IMR-90 (cell line): ENCODE data around the gene SRSF2. TPM values are rescaled to one million over a fixed set of nuclear protein-coding genes. Genes with fewer than 3 reads are reported as not detected.

Experiments
- ATAC-seq: fragments of 200-7000 bp; cut with Tn5 transposase; 2 replicates; pipeline ENCODE4 v1.9.1; 2020; ENCODE audit warnings: low read depth, mild to moderate bottlenecking, moderate library complexity
- BruUV-seq: library from RNA; stranded (reverse); fragments of 400-500 nt; replicated peaks from 2 replicates; lab custom pipeline; 2021; lab: Mats Ljungman, UMichigan
- CTCF ChIA-PET: fragments of 300-600 bp; formaldehyde crosslinking; extraction: SDS; loops from one replicate; lab custom pipeline; 2021; ENCODE audit warnings: antibody characterized with exemption; lab: Yijun Ruan, JAX
- POLR2A ChIA-PET: fragments of 300-600 bp; sonication (Branson Sonifier 250); formaldehyde crosslinking; loops from one replicate; lab custom pipeline; 2022; ENCODE audit warnings: antibody characterized with exemption; ENCODE audit not compliant: unreplicated experiment; lab: Charles Lee
- DNase-seq: peaks from one replicate; pipeline ENCODE4 v3.0.0; 2013
- H2AFZ ChIP-seq: replicated peaks from 2 replicates; pipeline ENCODE3; 2013; ENCODE audit warnings: low read length, mild to moderate bottlenecking; ENCODE audit not compliant: poor library complexity
- H2AK5ac ChIP-seq: 2 replicates; pipeline ENCODE4 v1.6.1; 2013; ENCODE audit warnings: low read depth, low read length, inconsistent platforms
- H2AK9ac ChIP-seq: replicated peaks from 2 replicates; pipeline ENCODE3; 2013; ENCODE audit warnings: mild to moderate bottlenecking, low read depth, low read length, moderate library complexity; ENCODE audit not compliant: poor library complexity
- H2BK120ac ChIP-seq: 2 replicates; pipeline ENCODE4 v1.6.1; 2013; ENCODE audit warnings: low read depth, low read length, inconsistent platforms
- H2BK15ac ChIP-seq: 3 replicates; pipeline ENCODE4 v1.6.1; 2013; ENCODE audit warnings: low read depth, low read length, inconsistent platforms
- H2BK20ac ChIP-seq: 2 replicates; pipeline ENCODE4 v1.6.1; 2013; ENCODE audit warnings: low read depth, mild to moderate bottlenecking, inconsistent platforms, low read length, moderate library complexity
- H2BK5ac ChIP-seq: 2 replicates; pipeline ENCODE4 v1.6.1; 2013; ENCODE audit warnings: mild to moderate bottlenecking, low read depth, low read length, inconsistent platforms; ENCODE audit not compliant: poor library complexity, severe bottlenecking
- H3K14ac ChIP-seq: replicated peaks from 2 replicates; pipeline ENCODE4 v1.6.1; 2013; ENCODE audit warnings: low read depth, low read length, inconsistent platforms
- H3K18ac ChIP-seq: 2 replicates; pipeline ENCODE4 v1.6.1; 2013; ENCODE audit warnings: low read depth, low read length, control low read depth
- H3K23ac ChIP-seq: 2 replicates; pipeline ENCODE4 v1.6.1; 2013; ENCODE audit warnings: low read depth, low read length, inconsistent platforms
- H3K27ac ChIP-seq: 2 replicates; pipeline ENCODE4 v1.5.1; 2013; ENCODE audit warnings: mild to moderate bottlenecking, control low read depth, low read length; ENCODE audit not compliant: insufficient read depth
- H3K27me3 ChIP-seq: 2 replicates; pipeline ENCODE4 v1.6.1; 2013; ENCODE audit warnings: low read length; ENCODE audit not compliant: control insufficient read depth, insufficient read depth
- H3K36me3 ChIP-seq: 2 replicates; pipeline ENCODE4 v1.6.1; 2013; ENCODE audit warnings: low read length, mixed read lengths; ENCODE audit not compliant: control insufficient read depth, insufficient read depth
- H3K4ac ChIP-seq: 2 replicates; pipeline ENCODE4 v1.6.1; 2013; ENCODE audit warnings: low read depth, low read length, inconsistent platforms
- H3K4me1 ChIP-seq: 2 replicates; pipeline ENCODE4 v1.6.1; 2013; ENCODE audit warnings: low read length, mixed read lengths; ENCODE audit not compliant: control insufficient read depth, insufficient read depth
- H3K4me2 ChIP-seq: 2 replicates; pipeline ENCODE4 v1.6.1; 2013; ENCODE audit warnings: low read depth, mild to moderate bottlenecking, control low read depth, low read length, moderate library complexity
- H3K4me3 ChIP-seq: 2 replicates; pipeline ENCODE4 v1.5.1; 2013; ENCODE audit warnings: low read depth, mild to moderate bottlenecking, control low read depth, low read length, moderate library complexity; ENCODE audit not compliant: insufficient read depth
- H3K56ac ChIP-seq: 2 replicates; pipeline ENCODE4 v1.6.1; 2013; ENCODE audit warnings: low read length, inconsistent platforms; ENCODE audit not compliant: insufficient read depth; ENCODE audit errors: extremely low read depth
- H3K79me1 ChIP-seq, 2 experiments: 2 replicates each; pipeline ENCODE4 v1.6.1; 2013; ENCODE audit warnings: low read length in 2 of 2, inconsistent platforms in 1 of 2, low read depth in 1 of 2
- H3K9ac ChIP-seq: 2 replicates; pipeline ENCODE4 v1.6.1; 2013; ENCODE audit warnings: low read depth, low read length, control low read depth
- H3K9me1 ChIP-seq: 2 replicates; pipeline ENCODE4 v1.6.1; 2013; ENCODE audit warnings: low read length, inconsistent platforms; ENCODE audit not compliant: insufficient read depth
- H3K9me3 ChIP-seq: 2 replicates; pipeline ENCODE4 v1.6.1; 2013; ENCODE audit warnings: low read length; ENCODE audit not compliant: control insufficient read depth, insufficient read depth
- H4K20me1 ChIP-seq: 2 replicates; pipeline ENCODE4 v1.6.1; 2013; ENCODE audit warnings: low read length, inconsistent platforms; ENCODE audit not compliant: insufficient read depth
- H4K5ac ChIP-seq: 2 replicates; pipeline ENCODE4 v1.6.1; 2013; ENCODE audit warnings: mild to moderate bottlenecking, low read depth, low read length, control low read depth
- H4K8ac ChIP-seq, 2 experiments: 2 replicates each; pipeline ENCODE4 v1.6.1; 2013; ENCODE audit warnings: low read depth in 2 of 2, low read length in 2 of 2, control low read depth in 1 of 2, inconsistent platforms in 1 of 2
- H4K91ac ChIP-seq: 2 replicates; pipeline ENCODE4 v1.6.1; 2013; ENCODE audit warnings: low read depth, low read length, inconsistent platforms; ENCODE audit not compliant: insufficient read depth
- BHLHE40 ChIP-seq: fragments of 150-350 bp; IDR thresholded peaks from 2 replicates; pipeline ENCODE4 v1.6.1; 2016; ENCODE audit warnings: mild to moderate bottlenecking, low read depth, low read length
- CEBPB ChIP-seq: IDR thresholded peaks from 2 replicates; pipeline ENCODE4 v1.6.1; 2012; ENCODE audit warnings: low read depth, low read length, improper control_type of control experiment
- CHD1 ChIP-seq: IDR thresholded peaks from 2 replicates; pipeline ENCODE4 v1.6.1; 2012; ENCODE audit warnings: low read depth, low read length, improper control_type of control experiment
- MAFK ChIP-seq: IDR thresholded peaks from 2 replicates; pipeline ENCODE4 v1.6.1; 2012; ENCODE audit warnings: low read depth, low read length, improper control_type of control experiment
- MAZ ChIP-seq: IDR thresholded peaks from 2 replicates; pipeline ENCODE4 v1.6.1; 2012; ENCODE audit warnings: low read depth, mild to moderate bottlenecking, low read length, improper control_type of control experiment, moderate library complexity, borderline replicate concordance
- MXI1 ChIP-seq: IDR thresholded peaks from 2 replicates; pipeline ENCODE4 v1.6.1; 2012; ENCODE audit warnings: low read depth, mild to moderate bottlenecking, low read length, moderate library complexity, borderline replicate concordance
- POLR2A ChIP-seq: IDR thresholded peaks from 2 replicates; pipeline ENCODE4 v1.6.1; 2012; ENCODE audit warnings: mild to moderate bottlenecking, low read depth, low read length
- RAD21 ChIP-seq: IDR thresholded peaks from 2 replicates; pipeline ENCODE4 v1.6.1; 2012; ENCODE audit warnings: low read length, improper control_type of control experiment
- RCOR1 ChIP-seq: IDR thresholded peaks from 2 replicates; pipeline ENCODE4 v1.6.1; 2012; ENCODE audit warnings: mild to moderate bottlenecking, low read length, improper control_type of control experiment; ENCODE audit not compliant: insufficient replicate concordance
- RFX5 ChIP-seq: IDR thresholded peaks from 2 replicates; pipeline ENCODE4 v1.8.0; 2012; ENCODE audit warnings: low read depth, mild to moderate bottlenecking, low read length, moderate library complexity
- USF2 ChIP-seq: fragments of 150-350 bp; IDR thresholded peaks from 2 replicates; pipeline ENCODE4 v1.6.1; 2017; ENCODE audit warnings: mild to moderate bottlenecking, antibody characterized with exemption, low read length, low read depth
- WGBS, 2 experiments: methylation state at CpG; one replicate each; pipeline versions ENCODE4 v1.1.5 to v1.1.7; 2013; ENCODE audit warnings: missing lambda C conversion rate in 2 of 2; ENCODE audit not compliant: insufficient read length in 1 of 2; ENCODE audit errors: extremely low coverage in 2 of 2; 5-methylcytosine and 5-hydroxymethylcytosine counted together
- dilution Hi-C: fragments of 300-500 bp; cut with HindIII; formaldehyde crosslinking; loops from one replicate; pipeline ENCODE4 v1.14.3; 2018; ENCODE audit warnings: low sequenced_read_pairs; ENCODE audit not compliant: unreplicated experiment
- in situ Hi-C: fragments of 300-500 bp; cut with MboI; formaldehyde crosslinking; loops from 3 replicates; pipeline ENCODE4 v1.14.3; 2019; ENCODE audit warnings: low sequenced_read_pairs, inconsistent platforms, mixed read lengths
- intact Hi-C: fragments of 100-400 bp; cut with micrococcal nuclease; formaldehyde crosslinking; loops from 2 replicates; pipeline ENCODE4 v1.10.0; 2022
- polyA plus RNA-seq, 3 experiments: library from polyadenylated mRNA; depleted of rRNA; stranded (reverse); fragments of >200 nt; gene quantifications; 2 replicates each; pipeline ENCODE4 v1.2.3, GENCODE V29; 2012; ENCODE audit warnings: low replicate concordance in 1 of 3
- total RNA-seq: library from RNA; depleted of rRNA; stranded (reverse); fragments of >200 nt; gene quantifications from 2 replicates; pipeline ENCODE4 v1.2.3, GENCODE V29; 2012
- TF ChIP-seq, protein P1 (sequence below): fragments of 150-350 bp; IDR thresholded peaks from 2 replicates; pipeline ENCODE4 v1.6.1; 2016; ENCODE audit warnings: low read depth, mild to moderate bottlenecking, low read length, moderate library complexity, borderline replicate concordance
- TF ChIP-seq, protein P2 (sequence below): conservative IDR thresholded peaks from 2 replicates; pipeline ENCODE4 v1.5.1; 2012; ENCODE audit warnings: mild to moderate bottlenecking, low read depth, low read length, improper control_type of control experiment

Gene SRSF2
- total and polyA plus RNA-seq, 2 of the 4 experiments (the other 2 are of a cell fraction) = 98.0 to 296 TPM

DNA sequence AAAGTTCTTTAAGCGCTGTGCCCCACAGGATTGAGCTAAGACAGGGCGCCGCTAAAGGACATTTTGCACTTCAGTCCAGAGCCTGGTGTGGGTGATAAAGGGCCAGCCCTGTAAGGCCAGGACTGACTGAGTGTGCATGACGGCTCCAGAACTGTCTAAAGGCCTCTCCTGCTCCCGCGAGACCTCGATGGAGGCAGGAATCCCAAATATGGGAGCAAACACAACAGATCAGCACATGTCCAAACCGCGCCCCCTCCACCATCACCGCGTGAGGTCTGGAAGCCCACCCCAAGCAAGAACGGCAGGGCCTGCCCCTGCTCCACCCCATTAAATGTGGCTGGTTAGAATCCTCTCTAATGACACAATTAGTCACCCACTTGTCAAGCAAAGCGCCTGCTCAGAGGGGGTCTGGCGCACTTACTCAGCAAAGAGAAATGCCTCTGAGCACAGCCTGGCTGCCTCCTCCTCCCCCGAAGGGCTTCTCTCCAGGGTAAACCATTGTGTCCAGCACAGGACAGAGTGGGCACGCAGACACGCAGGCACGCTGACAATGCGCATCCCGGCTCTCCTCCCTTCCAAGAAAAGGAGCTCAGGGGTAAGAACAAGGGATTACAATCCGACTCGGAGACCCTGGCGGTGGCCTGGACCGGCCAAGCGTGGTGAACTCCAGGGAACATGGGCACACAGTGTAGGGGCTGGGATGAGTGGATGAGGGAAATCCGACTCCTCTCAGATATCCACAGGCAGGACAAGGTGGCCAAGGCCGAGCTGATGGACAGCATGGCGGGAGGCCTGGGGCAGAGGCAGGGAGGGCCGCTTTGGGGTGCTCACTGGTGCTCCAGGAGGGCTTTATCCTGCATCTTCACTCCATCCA, 27.8 kb downstream of the SRSF2 start:
- H3K4me1 ChIP-seq = peaks cover 27% of the 10 kb centered on the region
- H3K14ac ChIP-seq = peak overlapping the region; percentile 99
- peak overlapping the region; percentile 73 for H3K18ac ChIP-seq
- intact Hi-C loops = loop anchor here (1.0 kb wide), 2 partner anchors 21 to 186 kb away; no protein-coding TSS in a partner anchor
- peaks cover 16% of the 10 kb centered on the region for H3K36me3 ChIP-seq
- H3K4ac ChIP-seq = peak overlapping the region; percentile 98
- peak overlapping the region; percentile 75 for H2AFZ ChIP-seq
- dilution Hi-C loops = no loop called here
- peak overlapping the region; percentile 49 to 89 for H4K8ac ChIP-seq
- peak overlapping the region; percentile 67 for H4K5ac ChIP-seq
- H3K4me3 ChIP-seq = peak overlapping the region; percentile 58
- peak overlapping the region; percentile 96 for H3K56ac ChIP-seq
- peak overlapping the region; percentile 81 for H2AK5ac ChIP-seq
- H3K9me3 ChIP-seq = no peaks in the 10 kb centered on the region
- TSS peak; percentile 25 for BruUV-seq
- ChIA-PET CTCF (no interaction called here), POLR2A (no interaction called here)
- DNase-seq (peak; percentile 99), ATAC-seq (peak; percentile 74)
- H3K79me1 ChIP-seq = peaks cover 17 to 82% of the 10 kb centered on the region in 2 experiments; a peak in 3 of 4 replicates
- peak overlapping the region; percentile 60; the same call in 1 of the 3 replicates for H2BK15ac ChIP-seq
- peak overlapping the region; percentile 87 for H3K4me2 ChIP-seq
- H2BK5ac ChIP-seq = peak overlapping the region; percentile 92
- peak overlapping the region; percentile 99 for H2AK9ac ChIP-seq
- in situ Hi-C loops = no loop called here
- H3K9me1 ChIP-seq = peaks cover 21% of the 10 kb centered on the region
- peak overlapping the region; percentile 98 for H3K23ac ChIP-seq
- H4K20me1 ChIP-seq = peaks cover 67% of the 10 kb centered on the region
- H3K27ac ChIP-seq = peak overlapping the region; percentile 90
- peak overlapping the region; percentile 86 for H3K9ac ChIP-seq
- no peaks in the 10 kb centered on the region for H3K27me3 ChIP-seq
- peak overlapping the region; percentile 36; the same call in 1 of the 2 replicates for H2BK20ac ChIP-seq
- peak overlapping the region; percentile 94 for H2BK120ac ChIP-seq
- peak overlapping the region; percentile 98 for H4K91ac ChIP-seq
- 18% methylated on average over 5 of the region's 29 CpGs; no CpG with 5 or more reads in 1 of the 2 experiments for WGBS, 2 experiments
- TF ChIP-seq, protein P1, sequence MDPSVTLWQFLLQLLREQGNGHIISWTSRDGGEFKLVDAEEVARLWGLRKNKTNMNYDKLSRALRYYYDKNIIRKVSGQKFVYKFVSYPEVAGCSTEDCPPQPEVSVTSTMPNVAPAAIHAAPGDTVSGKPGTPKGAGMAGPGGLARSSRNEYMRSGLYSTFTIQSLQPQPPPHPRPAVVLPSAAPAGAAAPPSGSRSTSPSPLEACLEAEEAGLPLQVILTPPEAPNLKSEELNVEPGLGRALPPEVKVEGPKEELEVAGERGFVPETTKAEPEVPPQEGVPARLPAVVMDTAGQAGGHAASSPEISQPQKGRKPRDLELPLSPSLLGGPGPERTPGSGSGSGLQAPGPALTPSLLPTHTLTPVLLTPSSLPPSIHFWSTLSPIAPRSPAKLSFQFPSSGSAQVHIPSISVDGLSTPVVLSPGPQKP = no peak
- TF ChIP-seq, protein P2, sequence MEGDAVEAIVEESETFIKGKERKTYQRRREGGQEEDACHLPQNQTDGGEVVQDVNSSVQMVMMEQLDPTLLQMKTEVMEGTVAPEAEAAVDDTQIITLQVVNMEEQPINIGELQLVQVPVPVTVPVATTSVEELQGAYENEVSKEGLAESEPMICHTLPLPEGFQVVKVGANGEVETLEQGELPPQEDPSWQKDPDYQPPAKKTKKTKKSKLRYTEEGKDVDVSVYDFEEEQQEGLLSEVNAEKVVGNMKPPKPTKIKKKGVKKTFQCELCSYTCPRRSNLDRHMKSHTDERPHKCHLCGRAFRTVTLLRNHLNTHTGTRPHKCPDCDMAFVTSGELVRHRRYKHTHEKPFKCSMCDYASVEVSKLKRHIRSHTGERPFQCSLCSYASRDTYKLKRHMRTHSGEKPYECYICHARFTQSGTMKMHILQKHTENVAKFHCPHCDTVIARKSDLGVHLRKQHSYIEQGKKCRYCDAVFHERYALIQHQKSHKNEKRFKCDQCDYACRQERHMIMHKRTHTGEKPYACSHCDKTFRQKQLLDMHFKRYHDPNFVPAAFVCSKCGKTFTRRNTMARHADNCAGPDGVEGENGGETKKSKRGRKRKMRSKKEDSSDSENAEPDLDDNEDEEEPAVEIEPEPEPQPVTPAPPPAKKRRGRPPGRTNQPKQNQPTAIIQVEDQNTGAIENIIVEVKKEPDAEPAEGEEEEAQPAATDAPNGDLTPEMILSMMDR = 0 out of 2 replicates have a peak, but pooled peaks have one; percentile 8
- TF ChIP-seq CEBPB (no peak), MXI1 (peak; percentile 94), MAZ (peak; percentile 80; the same call in 1 of the 2 replicates), USF2 (peak; percentile 58), RAD21 (no peak), MAFK (peak; percentile 60), BHLHE40 (peak; percentile 72; the same call in 1 of the 2 replicates), CHD1 (peak; percentile 90; the same call in 1 of the 2 replicates), RCOR1 (peak; percentile 61), RFX5 (no peak), POLR2A (peak; percentile 97)
